ENCODE results near the gene NR1D2.

- no peak for TF ChIP-seq ZNF83 (CRISPR knock-in tag; IDR thresholded peaks at IDR 0.05; ENCODE audit: borderline replicate concordance)
- TF ChIP-seq ZNF644 (CRISPR knock-in tag; IDR thresholded peaks at IDR 0.05; ENCODE audit: low read depth), result no peak
- TF ChIP-seq RXRA (CRISPR knock-in tag; IDR thresholded peaks at IDR 0.05), result no peak
- TF ChIP-seq SMAD1 (CRISPR knock-in tag; IDR thresholded peaks at IDR 0.05; ENCODE audit: borderline replicate concordance, low read depth), result no peak
- no peak for TF ChIP-seq ZBTB33 (CRISPR knock-in tag; IDR thresholded peaks at IDR 0.05)
- no peak for TF ChIP-seq PRPF4 (IDR thresholded peaks at IDR 0.05; ENCODE audit: low read depth, low read length, poor library complexity, severe bottlenecking)
- TF ChIP-seq ZNF335 (CRISPR knock-in tag; IDR thresholded peaks at IDR 0.05), result no peak
- TF ChIP-seq RARA (CRISPR knock-in tag; IDR thresholded peaks at IDR 0.05), result no peak
- TF ChIP-seq TCF7 (IDR thresholded peaks at IDR 0.05; ENCODE audit: low read depth), result no peak
- peak; percentile 32; the same call in 1 of the 2 replicates for TF ChIP-seq TAF1 (CRISPR knock-in tag; IDR thresholded peaks at IDR 0.05)
- peak; percentile 40 to 56 for TF ChIP-seq POLR2A (IDR thresholded peaks at IDR 0.05; ENCODE audit: insufficient read depth in 1 of 2, low read depth in 2 of 2, low read length in 2 of 2)
- TF ChIP-seq, protein P1, sequence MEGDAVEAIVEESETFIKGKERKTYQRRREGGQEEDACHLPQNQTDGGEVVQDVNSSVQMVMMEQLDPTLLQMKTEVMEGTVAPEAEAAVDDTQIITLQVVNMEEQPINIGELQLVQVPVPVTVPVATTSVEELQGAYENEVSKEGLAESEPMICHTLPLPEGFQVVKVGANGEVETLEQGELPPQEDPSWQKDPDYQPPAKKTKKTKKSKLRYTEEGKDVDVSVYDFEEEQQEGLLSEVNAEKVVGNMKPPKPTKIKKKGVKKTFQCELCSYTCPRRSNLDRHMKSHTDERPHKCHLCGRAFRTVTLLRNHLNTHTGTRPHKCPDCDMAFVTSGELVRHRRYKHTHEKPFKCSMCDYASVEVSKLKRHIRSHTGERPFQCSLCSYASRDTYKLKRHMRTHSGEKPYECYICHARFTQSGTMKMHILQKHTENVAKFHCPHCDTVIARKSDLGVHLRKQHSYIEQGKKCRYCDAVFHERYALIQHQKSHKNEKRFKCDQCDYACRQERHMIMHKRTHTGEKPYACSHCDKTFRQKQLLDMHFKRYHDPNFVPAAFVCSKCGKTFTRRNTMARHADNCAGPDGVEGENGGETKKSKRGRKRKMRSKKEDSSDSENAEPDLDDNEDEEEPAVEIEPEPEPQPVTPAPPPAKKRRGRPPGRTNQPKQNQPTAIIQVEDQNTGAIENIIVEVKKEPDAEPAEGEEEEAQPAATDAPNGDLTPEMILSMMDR (CRISPR knock-in tag; IDR thresholded peaks at IDR 0.05), result no peak
Measured at GRCh38 chr3:23944861-23945662, at the start of gene NR1D2.

Data from HepG2 (cell line).